SK-N-DZ (cell line): Measurements from ENCODE around the gene MTUS2.

Experiments
- DNase-seq: peaks from one replicate; pipeline ENCODE4 v3.0.0-alpha.2; 2015; ENCODE audit warnings: low spot score

MTUS2 gene

GRCh38 chr13:29446016-29446415 is 625.9 kb downstream of the MTUS2 start:
- DNase-seq = no peak

- DNase-seq = peak; percentile 28
Observed at GRCh38 chr13:29448174-29448573, 628.0 kb downstream of the MTUS2 start.

GRCh38 chr13:29449726-29450125 is 629.6 kb downstream of the MTUS2 start:
- DNase-seq = no peak

GRCh38 chr13:29451976-29452375 is 631.8 kb downstream of the MTUS2 start:
- DNase-seq = no peak

GRCh38 chr13:29452773-29453616 is 632.9 kb downstream of the MTUS2 start:
- DNase-seq = peak; percentile 85

GRCh38 chr13:29453617-29454011 is 633.5 kb downstream of the MTUS2 start:
- DNase-seq = no peak

GRCh38 chr13:29454931-29455481 is 634.9 kb downstream of the MTUS2 start:
- DNase-seq = peak; percentile 33

GRCh38 chr13:29456419-29456818 is 636.3 kb downstream of the MTUS2 start:
- DNase-seq = no peak

GRCh38 chr13:29457299-29457698 is 637.2 kb downstream of the MTUS2 start:
- no peak for DNase-seq

GRCh38 chr13:29458419-29458818 is 638.3 kb downstream of the MTUS2 start:
- DNase-seq = no peak

- DNase-seq = no peak
Observed at GRCh38 chr13:29459813-29460355, 639.7 kb downstream of the MTUS2 start.

- no peak for DNase-seq
Observed at GRCh38 chr13:29464105-29464679, 644.1 kb downstream of the MTUS2 start.

- DNase-seq = no peak
Observed at GRCh38 chr13:29465741-29466293, 645.7 kb downstream of the MTUS2 start.

- no peak for DNase-seq
Observed at GRCh38 chr13:29471551-29471950, 651.4 kb downstream of the MTUS2 start.

- peak; percentile 76 for DNase-seq
Observed at GRCh38 chr13:29472332-29472961, 652.3 kb downstream of the MTUS2 start.

- DNase-seq = no peak
Observed at GRCh38 chr13:29473166-29473565, 653.0 kb downstream of the MTUS2 start.

- DNase-seq = no peak
Observed at GRCh38 chr13:29474991-29475390, 654.9 kb downstream of the MTUS2 start.

- no peak for DNase-seq
Observed at GRCh38 chr13:29476046-29476445, 655.9 kb downstream of the MTUS2 start.

GRCh38 chr13:29479716-29480492 is 659.8 kb downstream of the MTUS2 start:
- DNase-seq = peak; percentile 65

- DNase-seq = no peak
Observed at GRCh38 chr13:29480893-29481525, 660.9 kb downstream of the MTUS2 start.

GRCh38 chr13:29481603-29482002 is 661.5 kb downstream of the MTUS2 start:
- DNase-seq = no peak
